HG02678 (cell line): ENCODE measurements around the gene TSTD1.
"Not testable (repeated sequence)": the region's sequence is repeated elsewhere in the genome, so short reads cannot be mapped to it uniquely, and the experiment has no call there.

Experiments used
- ATAC-seq: cut with Tn5 transposase; IDR thresholded peaks from one replicate; pipeline ENCODE4 v1.9.1; 2021; ENCODE audit warnings: mild to moderate bottlenecking, moderate library complexity; ENCODE audit not compliant: unreplicated experiment

Gene TSTD1

DNA sequence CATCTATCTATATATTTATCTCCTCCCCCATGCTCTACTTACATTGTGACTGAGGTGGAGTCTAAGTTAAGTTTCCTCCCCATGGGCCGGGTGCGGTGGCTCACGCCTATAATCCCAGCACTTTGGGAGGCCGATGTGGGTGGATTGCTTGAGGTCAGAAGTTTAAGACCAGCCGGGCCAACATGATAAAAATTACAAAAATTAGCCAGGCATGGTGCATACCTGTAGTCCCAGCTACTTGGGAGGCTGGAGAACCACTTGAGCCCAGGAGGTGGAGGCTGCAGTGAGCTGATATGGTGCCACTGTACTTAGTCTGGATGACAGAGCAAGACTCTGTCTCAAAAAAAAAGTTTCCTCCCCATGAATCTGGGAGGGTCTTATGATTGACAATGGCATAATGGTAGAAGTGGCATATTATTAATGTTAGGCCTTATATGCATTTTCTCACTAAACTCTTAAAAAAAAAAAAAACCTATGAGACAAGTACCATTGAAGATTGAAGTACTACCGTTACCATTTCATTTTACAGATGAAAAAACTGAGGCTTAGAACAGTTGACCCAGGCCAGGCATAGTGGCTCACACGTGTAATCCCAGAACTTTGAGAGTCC is 29.1 kb downstream of the TSTD1 start:
- ATAC-seq, result no peak

DNA sequence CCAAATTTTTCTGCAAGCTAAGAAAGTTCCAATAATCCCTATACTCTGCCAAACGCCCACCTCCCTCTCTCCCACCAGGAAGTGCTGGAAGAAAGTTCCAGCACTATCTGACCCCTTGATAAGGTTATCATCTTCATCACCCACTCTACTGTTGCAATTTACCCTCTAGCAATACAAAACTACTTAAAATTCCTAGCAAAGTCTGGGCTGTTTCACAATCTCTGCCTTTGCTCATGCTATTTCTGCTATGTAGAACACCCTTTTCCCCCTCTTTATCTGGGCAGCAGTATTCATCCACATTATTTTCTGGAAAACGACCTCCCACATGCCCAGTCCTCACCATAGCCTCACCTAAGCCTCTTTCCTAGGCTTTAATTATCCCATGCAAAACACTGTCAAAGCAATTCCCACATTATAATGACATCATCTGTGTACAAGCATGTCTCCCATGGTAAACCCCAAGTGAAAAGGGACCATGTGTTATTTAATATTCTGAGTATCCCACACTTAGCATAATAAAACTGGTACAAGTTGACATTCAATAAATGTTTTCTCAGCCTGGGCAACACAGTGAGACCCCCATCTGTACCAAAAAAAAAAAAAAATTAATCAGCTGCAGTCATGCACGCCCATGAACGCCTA is 29.8 kb downstream of the TSTD1 start:
- ATAC-seq, result no peak

DNA sequence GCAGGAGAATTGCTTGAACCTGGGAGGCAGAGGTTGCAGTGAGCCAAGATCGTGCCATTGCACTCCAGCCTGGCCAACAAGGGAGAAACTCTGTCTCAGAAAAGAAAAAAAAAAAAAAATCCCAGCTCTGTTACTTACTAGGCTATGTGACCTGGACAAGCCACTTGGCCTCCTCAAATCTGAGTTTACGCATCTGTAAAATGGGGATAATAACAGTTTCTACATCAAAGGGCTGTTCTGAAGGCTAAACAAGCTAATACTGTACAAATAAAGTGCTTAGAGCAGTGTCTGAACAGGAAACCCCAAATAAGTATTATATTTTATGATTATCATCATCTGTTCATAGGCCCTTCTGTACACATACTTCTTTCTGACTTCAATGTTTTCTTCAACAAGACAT is 31.4 kb downstream of the TSTD1 start:
- no peak for ATAC-seq

DNA sequence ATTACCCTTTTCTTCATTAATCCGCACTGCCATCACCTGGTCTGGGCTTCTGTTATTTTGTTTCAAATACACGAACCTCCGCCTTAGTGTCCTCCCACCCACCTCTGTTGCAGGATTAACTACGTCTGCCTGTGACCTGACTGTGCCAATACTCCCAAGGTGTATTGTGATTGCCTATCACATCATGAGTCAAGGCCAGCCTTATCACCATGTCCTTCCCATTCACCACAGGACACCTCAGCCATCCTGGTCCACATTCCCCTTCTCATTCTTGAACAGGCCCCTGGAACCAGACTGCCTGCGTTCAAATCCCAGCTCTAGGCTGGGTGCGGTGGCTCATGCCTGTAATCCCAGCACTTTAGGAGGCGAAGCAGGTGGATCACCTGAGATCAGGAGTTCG is 32.2 kb downstream of the TSTD1 start:
- ATAC-seq, result no peak

DNA sequence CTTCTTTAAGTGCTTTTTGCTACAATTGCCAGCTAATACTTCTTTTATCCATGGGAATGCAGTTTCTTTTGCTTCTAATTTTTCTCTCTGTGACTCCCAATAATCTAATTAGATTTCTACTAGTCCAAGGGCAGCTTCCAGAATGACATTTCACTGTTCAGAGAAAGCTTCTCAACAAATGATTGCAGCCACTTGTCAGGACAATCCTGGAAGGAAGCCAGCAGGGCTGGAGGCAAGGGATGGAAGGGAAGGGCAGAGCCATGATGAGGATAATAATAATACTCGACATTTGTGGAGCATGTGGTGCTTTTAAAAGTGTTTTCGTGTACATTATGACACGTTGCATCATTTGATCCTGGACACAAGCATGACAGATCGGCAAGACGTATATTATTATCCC is 37.2 kb downstream of the TSTD1 start:
- ATAC-seq, result no peak

DNA sequence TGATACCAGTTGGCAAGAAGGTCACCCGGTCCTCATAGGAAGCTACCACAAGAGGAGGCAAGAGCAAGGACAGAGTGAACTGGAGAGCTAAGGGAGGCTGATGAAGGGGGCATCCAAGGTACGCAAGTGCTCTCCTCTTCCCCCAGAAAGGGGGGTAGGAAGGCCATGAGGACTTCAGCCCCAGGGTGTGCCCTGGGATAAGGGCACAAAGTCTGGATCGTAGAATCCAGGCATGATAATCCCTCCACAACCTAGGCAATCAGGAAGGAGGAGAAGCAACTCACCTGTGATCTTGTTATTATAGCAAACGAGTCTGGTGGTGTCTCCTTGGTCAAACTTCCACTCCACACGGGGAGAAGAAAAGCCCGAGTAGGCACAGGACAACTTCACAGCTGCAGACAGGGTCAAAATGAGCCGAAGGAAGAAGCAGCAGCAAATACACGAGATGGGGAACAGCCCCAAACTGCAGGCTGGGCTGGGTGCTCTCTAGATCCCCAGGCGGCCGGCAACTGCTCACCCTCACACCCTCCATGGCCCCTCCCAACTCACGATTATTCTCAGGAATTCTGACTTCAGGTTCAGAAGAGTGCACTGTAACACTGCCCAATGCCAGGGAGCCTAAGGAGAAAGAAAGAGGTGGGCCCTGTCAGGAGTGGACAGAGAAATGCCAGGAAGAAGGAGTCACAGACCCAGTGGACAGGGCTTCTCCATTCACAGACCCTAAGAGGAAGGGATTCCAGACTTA is 37.9 kb downstream of the TSTD1 start:
- ATAC-seq, result no peak

DNA sequence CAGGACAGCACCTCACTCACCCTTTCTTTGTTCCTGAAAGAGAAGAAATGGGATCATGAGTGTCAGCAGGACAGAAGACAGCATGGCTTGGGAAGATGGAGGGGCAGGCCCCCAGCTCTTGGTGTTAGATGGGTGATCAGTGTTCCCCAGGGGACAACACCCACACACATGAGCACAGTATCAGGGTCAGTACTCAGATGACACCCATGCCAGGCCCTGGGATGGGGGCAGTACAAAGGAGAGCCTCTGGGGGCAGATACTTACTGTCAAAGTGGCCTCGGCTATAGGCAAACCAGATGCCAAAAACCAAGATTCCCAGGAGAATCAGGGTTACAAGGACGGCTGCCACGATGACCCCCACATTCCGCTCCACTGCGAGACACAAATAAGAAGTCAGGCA is 39.4 kb downstream of the TSTD1 start:
- ATAC-seq, result no peak

DNA sequence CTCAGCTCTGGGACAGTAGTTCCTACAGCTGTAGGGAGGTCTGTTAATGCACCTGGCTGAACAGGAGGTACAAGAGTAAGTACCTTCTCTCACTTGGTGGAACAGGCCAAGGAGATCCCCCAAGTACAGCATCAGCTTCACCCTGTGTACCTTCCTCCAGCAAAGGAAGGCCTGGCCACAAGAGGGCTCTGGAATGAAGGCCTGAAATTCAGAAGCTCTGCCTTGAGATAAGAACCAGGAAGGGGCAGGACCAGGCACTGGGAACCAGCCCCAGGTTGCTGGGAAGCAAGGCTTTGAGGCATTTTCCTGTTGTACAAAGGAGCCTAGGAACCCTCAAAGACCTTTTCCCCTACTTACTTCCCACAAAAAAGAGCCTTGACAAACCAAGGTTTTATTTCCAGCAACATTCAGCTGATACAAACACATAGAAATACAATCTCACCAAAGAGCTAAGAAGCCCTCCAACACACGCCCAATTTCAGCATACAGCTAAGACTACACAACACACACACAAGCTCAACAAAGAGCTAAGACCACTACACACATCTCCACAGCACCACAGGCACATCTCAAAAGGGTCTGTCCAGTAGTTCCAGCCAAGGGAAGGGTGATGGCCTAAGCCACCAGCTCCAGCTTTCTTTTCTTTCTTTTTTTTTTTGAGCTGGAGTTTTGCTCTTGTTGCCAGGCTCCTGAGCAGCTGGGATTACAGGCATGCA is 41.3 kb downstream of the TSTD1 start:
- ATAC-seq, result no peak

DNA sequence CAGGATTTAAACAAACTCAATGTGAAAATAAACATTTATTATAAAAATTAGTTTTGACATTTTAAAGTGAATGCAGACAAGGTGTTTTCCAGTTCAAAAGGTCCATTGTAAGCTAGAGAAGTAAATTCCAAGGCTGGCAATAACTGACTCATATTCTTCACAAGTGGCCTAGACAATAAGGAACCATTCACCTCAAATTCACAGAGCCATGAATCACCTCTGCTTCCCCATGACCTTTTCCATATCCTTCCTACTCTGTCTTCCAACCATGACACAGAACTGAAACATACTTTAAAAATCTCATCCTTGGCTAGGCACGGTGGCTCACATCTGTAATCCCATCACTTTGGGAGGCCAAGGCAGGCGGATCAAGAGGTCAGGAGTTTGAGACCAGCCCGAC is 42.6 kb downstream of the TSTD1 start:
- no peak for ATAC-seq

DNA sequence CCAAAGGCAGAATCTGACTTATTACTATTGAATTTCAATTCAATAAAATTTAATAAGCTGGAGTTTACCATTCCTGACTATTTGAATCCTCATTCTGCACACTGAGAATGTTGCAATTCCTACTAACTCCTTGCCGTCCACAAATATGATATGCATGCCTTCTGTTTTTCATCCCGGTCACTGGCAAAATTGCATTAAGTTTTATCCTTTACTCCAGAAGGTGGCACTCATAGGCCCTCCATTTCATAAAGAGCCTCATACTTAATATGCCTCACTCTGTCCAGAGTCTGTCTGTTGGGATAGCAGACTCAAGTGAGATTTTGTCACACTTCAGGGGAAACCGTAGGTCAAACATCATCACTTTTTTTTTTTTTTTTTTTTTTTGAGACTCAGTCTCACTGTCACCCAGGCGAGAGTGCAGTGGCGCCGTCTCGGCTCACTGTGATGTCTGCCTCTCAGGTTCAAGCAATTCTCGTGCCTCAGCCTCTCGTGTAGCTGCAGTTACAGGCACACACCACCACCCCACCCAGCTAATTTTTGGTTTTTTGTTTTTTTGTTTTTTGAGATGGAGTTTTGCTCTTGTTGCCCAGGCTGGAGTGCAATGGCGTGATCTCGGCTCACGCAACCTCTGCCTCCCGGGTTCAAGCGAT is 45.1 kb downstream of the TSTD1 start:
- ATAC-seq, result no peak

DNA sequence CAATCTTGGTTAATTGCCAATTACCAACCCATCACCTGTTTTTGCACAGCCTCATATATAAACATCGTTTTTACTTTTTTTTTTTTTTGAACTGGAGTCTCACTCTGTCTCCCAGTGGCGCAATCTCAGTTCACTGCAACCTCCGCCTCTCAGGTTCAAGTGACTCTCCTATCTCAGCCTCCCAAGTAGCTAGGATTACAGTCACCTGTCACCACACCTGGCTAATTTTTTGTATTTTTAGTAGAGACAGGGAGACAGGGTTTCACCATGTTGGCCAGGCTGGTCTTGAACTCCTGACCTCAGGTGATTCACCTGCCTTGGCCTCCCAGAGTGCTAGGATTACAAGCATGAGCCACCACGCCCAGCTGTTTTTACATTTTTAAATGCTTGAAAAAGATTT is 46.7 kb downstream of the TSTD1 start:
- not testable (repeated sequence) for ATAC-seq
